ENCODE measurements around the gene ENTHD1.
"Not testable (repeated sequence)": the region's sequence is repeated elsewhere in the genome, so short reads cannot be mapped to it uniquely, and the experiment has no call there.

The ENTHD1 gene

DNA sequence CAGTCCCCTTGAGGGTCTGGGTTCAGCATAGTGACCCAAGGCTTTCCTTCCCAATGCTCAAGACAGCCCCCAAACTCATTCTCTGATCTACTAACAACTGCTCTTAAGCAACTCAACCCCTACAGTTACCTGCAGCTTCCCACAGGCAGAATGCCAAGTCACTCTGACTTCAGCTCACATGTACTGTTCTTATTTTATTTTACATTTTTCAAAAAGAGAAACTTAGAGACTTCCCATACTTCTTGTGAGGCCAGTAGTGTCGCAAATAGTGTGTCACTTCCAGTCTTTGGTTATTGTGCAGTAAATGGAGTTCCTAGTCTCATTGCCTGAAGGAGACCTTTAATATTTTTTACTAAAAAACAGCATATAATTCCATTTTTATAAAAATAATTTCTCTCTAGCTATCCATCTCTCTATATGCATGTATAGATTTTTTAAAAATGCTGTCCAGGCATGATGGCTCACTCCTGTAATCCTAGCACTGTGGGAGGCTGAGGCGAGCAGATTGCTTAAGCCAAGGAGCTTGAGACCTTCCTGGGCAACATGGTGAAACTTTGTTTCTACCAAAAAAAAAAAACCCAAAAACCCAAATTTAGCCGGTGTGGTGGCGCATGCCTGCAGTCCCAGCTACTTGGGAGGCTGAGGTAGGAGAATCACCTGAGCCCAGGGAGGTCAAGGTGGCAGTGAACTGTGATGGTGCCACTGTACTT is 41.8 kb downstream of the ENTHD1 start:
- Histone ChIP-seq H3F3A (ENCODE audit: insufficient read depth, low read length) (no peaks in the 10 kb centered on the region), H3K9ac (ENCODE audit: low read length) (no peak overlapping the region), H3K27ac (ENCODE audit: low read length) (no peak overlapping the region), H3K4me1 (ENCODE audit: low read length) (no peaks in the 10 kb centered on the region), H3K27me3 (replicated peaks; ENCODE audit: insufficient read depth, low read length) (no peaks in the 10 kb centered on the region), H3K9me3 (replicated peaks; ENCODE audit: insufficient read depth, low read length) (no peaks in the 10 kb centered on the region), H3K4me2 (ENCODE audit: low read depth, low read length) (no peak overlapping the region), H3K36me3 (replicated peaks; ENCODE audit: insufficient read depth, low read length) (no peaks in the 10 kb centered on the region), H4K20me1 (ENCODE audit: insufficient read depth, low read length) (no peaks in the 10 kb centered on the region), H3K9me2 (replicated peaks; ENCODE audit: insufficient read depth, low read length) (no peaks in the 10 kb centered on the region), H3K4me3 (ENCODE audit: low read length) (no peak overlapping the region), H2AFZ (ENCODE audit: low read length) (no peak overlapping the region), H3K79me2 (ENCODE audit: low read length) (no peaks in the 10 kb centered on the region)
- no peak for DNase-seq
- TF ChIP-seq, protein P1, sequence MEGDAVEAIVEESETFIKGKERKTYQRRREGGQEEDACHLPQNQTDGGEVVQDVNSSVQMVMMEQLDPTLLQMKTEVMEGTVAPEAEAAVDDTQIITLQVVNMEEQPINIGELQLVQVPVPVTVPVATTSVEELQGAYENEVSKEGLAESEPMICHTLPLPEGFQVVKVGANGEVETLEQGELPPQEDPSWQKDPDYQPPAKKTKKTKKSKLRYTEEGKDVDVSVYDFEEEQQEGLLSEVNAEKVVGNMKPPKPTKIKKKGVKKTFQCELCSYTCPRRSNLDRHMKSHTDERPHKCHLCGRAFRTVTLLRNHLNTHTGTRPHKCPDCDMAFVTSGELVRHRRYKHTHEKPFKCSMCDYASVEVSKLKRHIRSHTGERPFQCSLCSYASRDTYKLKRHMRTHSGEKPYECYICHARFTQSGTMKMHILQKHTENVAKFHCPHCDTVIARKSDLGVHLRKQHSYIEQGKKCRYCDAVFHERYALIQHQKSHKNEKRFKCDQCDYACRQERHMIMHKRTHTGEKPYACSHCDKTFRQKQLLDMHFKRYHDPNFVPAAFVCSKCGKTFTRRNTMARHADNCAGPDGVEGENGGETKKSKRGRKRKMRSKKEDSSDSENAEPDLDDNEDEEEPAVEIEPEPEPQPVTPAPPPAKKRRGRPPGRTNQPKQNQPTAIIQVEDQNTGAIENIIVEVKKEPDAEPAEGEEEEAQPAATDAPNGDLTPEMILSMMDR (IDR thresholded peaks at IDR 0.05; ENCODE audit: low read length) = no peak
- TF ChIP-seq EZH2phosphoT487 (IDR thresholded peaks at IDR 0.05; ENCODE audit: low read length) = no peak
- TF ChIP-seq EZH2 (optimal IDR thresholded peaks at IDR 0.05; ENCODE audit: low read depth, low read length) = no peak

DNA sequence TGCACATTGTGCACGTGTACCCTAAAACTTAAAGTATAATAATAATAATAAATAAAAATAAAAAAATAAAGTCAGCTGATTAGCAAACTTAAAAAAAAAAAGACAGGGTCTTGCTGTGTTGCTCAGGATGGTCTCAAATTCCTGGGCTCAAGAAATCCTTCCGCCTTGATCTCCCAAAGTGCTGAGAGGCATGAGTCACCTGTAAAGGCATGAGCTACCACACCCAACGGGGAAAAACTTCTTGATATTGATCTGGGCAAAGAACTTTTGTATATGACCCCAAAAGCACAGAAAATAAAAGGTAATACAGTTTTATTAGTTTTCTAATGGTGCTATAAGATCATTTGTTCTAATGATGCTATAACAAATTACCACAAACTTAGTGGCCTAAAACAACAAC is 46.1 kb downstream of the ENTHD1 start:
- DNase-seq = no peak
- H3F3A ChIP-seq (ENCODE audit: insufficient read depth, low read length) = no peaks in the 10 kb centered on the region
- H2AFZ ChIP-seq (ENCODE audit: low read length) = no peak overlapping the region
- no peaks in the 10 kb centered on the region for H3K4me1 ChIP-seq (ENCODE audit: low read length)
- H3K9ac ChIP-seq (ENCODE audit: low read length) = no peak overlapping the region
- H3K27ac ChIP-seq (ENCODE audit: low read length) = no peak overlapping the region
- TF ChIP-seq, protein P1 (IDR thresholded peaks at IDR 0.05; ENCODE audit: low read length) = no peak
- TF ChIP-seq EZH2phosphoT487 (IDR thresholded peaks at IDR 0.05; ENCODE audit: low read length) (no peak), EZH2 (optimal IDR thresholded peaks at IDR 0.05; ENCODE audit: low read depth, low read length) (no peak)
- no peak overlapping the region for H3K4me3 ChIP-seq (ENCODE audit: low read length)
- H3K4me2 ChIP-seq (ENCODE audit: low read depth, low read length) = no peak overlapping the region
- H3K9me3 ChIP-seq (replicated peaks; ENCODE audit: insufficient read depth, low read length) = no peaks in the 10 kb centered on the region
- no peaks in the 10 kb centered on the region for H4K20me1 ChIP-seq (ENCODE audit: insufficient read depth, low read length)
- H3K27me3 ChIP-seq (replicated peaks; ENCODE audit: insufficient read depth, low read length) = no peaks in the 10 kb centered on the region
- no peaks in the 10 kb centered on the region for H3K9me2 ChIP-seq (replicated peaks; ENCODE audit: insufficient read depth, low read length)
- no peaks in the 10 kb centered on the region for H3K36me3 ChIP-seq (replicated peaks; ENCODE audit: insufficient read depth, low read length)
- no peaks in the 10 kb centered on the region for H3K79me2 ChIP-seq (ENCODE audit: low read length)

DNA sequence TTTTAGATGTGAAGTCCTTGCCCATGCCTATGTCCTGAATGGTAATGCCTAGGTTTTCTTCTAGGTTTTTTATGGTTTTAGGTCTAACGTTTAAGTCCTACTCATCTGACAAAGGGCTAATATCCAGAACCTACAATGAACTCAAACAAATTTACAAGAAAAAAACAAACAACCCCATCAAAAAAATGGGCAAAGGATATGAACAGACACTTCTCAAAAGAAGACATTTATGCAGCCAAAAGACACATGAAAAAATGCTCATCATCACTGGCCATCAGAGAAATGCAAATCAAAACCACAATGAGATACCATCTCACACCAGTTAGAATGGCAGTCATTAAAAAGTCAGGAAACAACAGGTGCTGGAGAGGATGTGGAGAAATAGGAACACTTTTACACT is 47.0 kb downstream of the ENTHD1 start:
- not testable (repeated sequence) for H3F3A ChIP-seq (ENCODE audit: insufficient read depth, low read length); H3K9me3 ChIP-seq (replicated peaks; ENCODE audit: insufficient read depth, low read length); H3K4me1 ChIP-seq (ENCODE audit: low read length); H3K27ac ChIP-seq (ENCODE audit: low read length); H3K36me3 ChIP-seq (replicated peaks; ENCODE audit: insufficient read depth, low read length); H4K20me1 ChIP-seq (ENCODE audit: insufficient read depth, low read length); H3K79me2 ChIP-seq (ENCODE audit: low read length); H3K9ac ChIP-seq (ENCODE audit: low read length); H3K9me2 ChIP-seq (replicated peaks; ENCODE audit: insufficient read depth, low read length); DNase-seq; H2AFZ ChIP-seq (ENCODE audit: low read length); H3K4me2 ChIP-seq (ENCODE audit: low read depth, low read length); H3K27me3 ChIP-seq (replicated peaks; ENCODE audit: insufficient read depth, low read length); H3K4me3 ChIP-seq (ENCODE audit: low read length)

DNA sequence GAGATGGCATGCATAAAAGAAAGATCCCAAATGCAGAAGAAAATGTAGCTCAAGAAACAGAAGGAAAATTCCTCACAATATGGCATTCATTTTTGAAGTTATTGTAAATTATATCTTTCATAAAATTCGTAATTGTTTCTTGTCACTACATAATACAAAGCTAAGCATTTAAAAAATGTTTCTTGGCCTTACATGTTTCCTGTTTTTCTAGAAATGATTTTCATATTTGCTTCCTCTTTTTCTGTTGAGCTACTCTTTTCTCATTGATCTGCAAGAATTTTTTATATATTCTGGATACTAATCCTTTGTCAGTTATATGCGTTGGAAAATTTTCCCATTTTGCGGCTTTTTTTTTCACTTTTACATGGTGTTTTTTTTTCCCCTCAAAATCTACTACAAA is 48.0 kb downstream of the ENTHD1 start:
- Histone ChIP-seq H2AFZ (ENCODE audit: low read length) (no peak overlapping the region), H3K9me2 (replicated peaks; ENCODE audit: insufficient read depth, low read length) (no peaks in the 10 kb centered on the region), H3F3A (ENCODE audit: insufficient read depth, low read length) (no peaks in the 10 kb centered on the region), H3K4me1 (ENCODE audit: low read length) (no peaks in the 10 kb centered on the region), H3K4me3 (ENCODE audit: low read length) (no peak overlapping the region), H3K27me3 (replicated peaks; ENCODE audit: insufficient read depth, low read length) (no peaks in the 10 kb centered on the region), H3K9me3 (replicated peaks; ENCODE audit: insufficient read depth, low read length) (no peaks in the 10 kb centered on the region), H3K4me2 (ENCODE audit: low read depth, low read length) (no peak overlapping the region), H4K20me1 (ENCODE audit: insufficient read depth, low read length) (no peaks in the 10 kb centered on the region), H3K9ac (ENCODE audit: low read length) (no peak overlapping the region), H3K27ac (ENCODE audit: low read length) (no peak overlapping the region), H3K36me3 (replicated peaks; ENCODE audit: insufficient read depth, low read length) (no peaks in the 10 kb centered on the region), H3K79me2 (ENCODE audit: low read length) (no peaks in the 10 kb centered on the region)
- no peak for DNase-seq
- TF ChIP-seq, protein P1 (IDR thresholded peaks at IDR 0.05; ENCODE audit: low read length) = no peak
- TF ChIP-seq EZH2phosphoT487 (IDR thresholded peaks at IDR 0.05; ENCODE audit: low read length) (no peak), EZH2 (optimal IDR thresholded peaks at IDR 0.05; ENCODE audit: low read depth, low read length) (no peak)
